ENCODE data around the gene CDA.

CDA gene

GRCh38 chr1:20616847-20617487, 28.1 kb downstream of the CDA start:
- CTCF ChIA-PET = no interaction called here
- H3K27ac Mint-ChIP-seq = no peak overlapping the region
- no peaks in the 10 kb centered on the region for H3K4me1 Mint-ChIP-seq
- H3K9me3 Mint-ChIP-seq = no peaks in the 10 kb centered on the region
- no peak overlapping the region for H3K4me3 Mint-ChIP-seq
- H3K36me3 Mint-ChIP-seq = no peaks in the 10 kb centered on the region
- no peak for DNase-seq
- H3K27me3 Mint-ChIP-seq = peaks cover 15% of the 10 kb centered on the region

- no peaks in the 10 kb centered on the region for H3K4me1 Mint-ChIP-seq
- H3K9me3 Mint-ChIP-seq = no peaks in the 10 kb centered on the region
- no peak for DNase-seq
- no peaks in the 10 kb centered on the region for H3K36me3 Mint-ChIP-seq
- H3K27me3 Mint-ChIP-seq = peaks cover 15% of the 10 kb centered on the region
- no peak overlapping the region for H3K27ac Mint-ChIP-seq
- CTCF ChIA-PET = interaction anchor here (1.5 kb wide), 1 partner anchor 15 kb away, joined by 3 read pairs; no protein-coding TSS in a partner anchor
- no peak overlapping the region for H3K4me3 Mint-ChIP-seq
Observed at GRCh38 chr1:20618550-20618949, 29.7 kb downstream of the CDA start.

DNA sequence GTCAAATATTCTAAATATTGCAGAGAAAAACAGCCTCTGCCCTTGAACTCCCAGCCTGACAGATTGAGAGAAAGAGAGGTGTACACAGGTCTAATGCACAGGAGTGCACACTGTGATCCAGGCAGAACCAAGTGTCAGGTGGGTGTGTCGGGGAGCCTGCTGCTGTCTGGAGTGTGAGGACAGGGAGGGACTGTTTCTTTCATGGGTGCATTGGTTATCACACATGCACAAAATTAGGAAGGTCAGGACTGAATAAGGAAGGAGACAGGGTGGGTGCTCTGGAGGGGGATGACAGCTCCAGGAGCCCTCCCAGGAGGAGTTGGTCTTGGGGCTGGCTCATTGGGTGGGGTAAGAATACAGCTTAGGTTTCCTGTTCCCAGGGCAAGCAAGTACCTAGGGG, 31.1 kb downstream of the CDA start:
- Mint-ChIP-seq H3K27ac (no peak overlapping the region), H3K27me3 (peaks cover 16% of the 10 kb centered on the region), H3K4me3 (no peak overlapping the region), H3K9me3 (no peaks in the 10 kb centered on the region), H3K4me1 (no peaks in the 10 kb centered on the region), H3K36me3 (no peaks in the 10 kb centered on the region)
- DNase-seq = no peak
- CTCF ChIA-PET = no interaction called here

DNA sequence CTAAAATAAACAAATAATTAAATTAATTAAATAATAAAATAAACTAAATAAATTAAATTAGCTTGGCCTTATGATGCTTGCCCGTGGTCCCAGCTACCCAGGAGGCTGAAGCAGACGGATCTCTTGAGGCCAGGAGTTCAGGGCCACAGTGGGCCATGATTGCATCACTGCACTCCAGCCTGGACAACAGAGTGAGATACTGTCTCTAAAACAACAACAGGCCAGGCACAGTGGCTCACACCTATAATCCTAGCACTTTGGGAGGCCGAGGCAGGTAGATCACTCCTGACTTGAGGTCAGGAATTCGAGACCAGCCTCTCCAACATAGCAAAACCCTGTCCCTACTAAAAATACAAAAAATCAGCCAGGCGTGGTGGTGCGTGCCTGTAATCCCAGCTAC, 32.1 kb downstream of the CDA start:
- Mint-ChIP-seq H3K27ac (no peak overlapping the region), H3K36me3 (no peaks in the 10 kb centered on the region), H3K9me3 (no peaks in the 10 kb centered on the region), H3K4me3 (no peak overlapping the region), H3K27me3 (peaks cover 23% of the 10 kb centered on the region), H3K4me1 (no peaks in the 10 kb centered on the region)
- CTCF ChIA-PET = no interaction called here
- DNase-seq = no peak

GRCh38 chr1:20624709-20625108, 35.8 kb downstream of the CDA start:
- DNase-seq = no peak
- Mint-ChIP-seq H3K4me3 (no peak overlapping the region), H3K9me3 (peaks cover 2% of the 10 kb centered on the region), H3K27ac (no peak overlapping the region), H3K36me3 (no peaks in the 10 kb centered on the region), H3K4me1 (no peaks in the 10 kb centered on the region), H3K27me3 (peaks cover 24% of the 10 kb centered on the region)
- CTCF ChIA-PET = interaction anchor here (2.0 kb wide), 1 partner anchor 9 kb away, joined by 4 read pairs; no protein-coding TSS in a partner anchor

GRCh38 chr1:20625176-20626097, 36.5 kb downstream of the CDA start:
- no peak for DNase-seq
- Mint-ChIP-seq H3K4me1 (no peaks in the 10 kb centered on the region), H3K9me3 (peaks cover 2% of the 10 kb centered on the region), H3K27me3 (peaks cover 24% of the 10 kb centered on the region), H3K36me3 (no peaks in the 10 kb centered on the region), H3K27ac (no peak overlapping the region), H3K4me3 (no peak overlapping the region)
- CTCF ChIA-PET = interaction anchor here (2.0 kb wide), 1 partner anchor 9 kb away, joined by 4 read pairs; no protein-coding TSS in a partner anchor

- Mint-ChIP-seq H3K27ac (no peak overlapping the region), H3K4me3 (no peak overlapping the region), H3K9me3 (peaks cover 2% of the 10 kb centered on the region), H3K27me3 (peaks cover 24% of the 10 kb centered on the region), H3K4me1 (no peaks in the 10 kb centered on the region), H3K36me3 (no peaks in the 10 kb centered on the region)
- no peak for DNase-seq
- CTCF ChIA-PET = interaction anchor here (2.0 kb wide), 1 partner anchor 8 kb away, joined by 4 read pairs; no protein-coding TSS in a partner anchor
Observed at GRCh38 chr1:20626098-20626427, 37.2 kb downstream of the CDA start.

DNA sequence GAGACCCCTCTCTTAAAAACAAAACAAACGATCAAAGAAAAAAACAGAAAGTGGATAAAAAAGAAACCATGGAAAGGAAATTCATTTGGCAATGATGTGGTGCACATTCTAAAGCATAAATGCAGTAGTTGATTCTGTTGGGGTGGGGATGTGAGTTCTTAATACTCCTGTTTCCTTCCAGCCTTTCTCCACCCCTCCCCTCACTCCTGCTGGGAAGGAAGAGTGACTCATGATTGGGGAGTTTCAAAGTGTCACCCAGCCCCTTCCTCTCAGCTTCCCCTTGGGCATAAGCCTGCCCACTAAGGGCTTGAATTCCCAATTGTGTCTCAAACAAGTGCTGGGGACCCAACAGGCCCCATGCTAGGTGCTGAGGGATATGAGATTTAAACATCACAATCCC, 37.6 kb downstream of the CDA start:
- H3K4me3 Mint-ChIP-seq = no peak overlapping the region
- no peaks in the 10 kb centered on the region for H3K36me3 Mint-ChIP-seq
- no peak for DNase-seq
- no peaks in the 10 kb centered on the region for H3K4me1 Mint-ChIP-seq
- peaks cover 24% of the 10 kb centered on the region for H3K27me3 Mint-ChIP-seq
- no peak overlapping the region for H3K27ac Mint-ChIP-seq
- CTCF ChIA-PET = no interaction called here
- peaks cover 2% of the 10 kb centered on the region for H3K9me3 Mint-ChIP-seq

GRCh38 chr1:20630729-20631128, 41.8 kb downstream of the CDA start:
- DNase-seq = no peak
- H3K36me3 Mint-ChIP-seq = no peaks in the 10 kb centered on the region
- peaks cover 28% of the 10 kb centered on the region for H3K27me3 Mint-ChIP-seq
- CTCF ChIA-PET = interaction anchor here (1.3 to 3.5 kb wide), 2 partner anchors 8 to 56 kb away, joined by 6 to 13 read pairs; no protein-coding TSS in a partner anchor
- peaks cover 2% of the 10 kb centered on the region for H3K9me3 Mint-ChIP-seq
- peaks cover 10% of the 10 kb centered on the region for H3K4me1 Mint-ChIP-seq
- H3K4me3 Mint-ChIP-seq = no peak overlapping the region
- H3K27ac Mint-ChIP-seq = no peak overlapping the region

- H3K27ac Mint-ChIP-seq = no peak overlapping the region
- peaks cover 12% of the 10 kb centered on the region for H3K27me3 Mint-ChIP-seq
- CTCF ChIA-PET = interaction anchor here (0.7 to 3.5 kb wide), 11 partner anchors 9 to 111 kb away, joined by 3 to 13 read pairs (median 4); partner anchors contain the start of gene DDOST
- no peak for DNase-seq
- no peaks in the 10 kb centered on the region for H3K36me3 Mint-ChIP-seq
- peak overlapping the region; percentile 72 for H3K4me3 Mint-ChIP-seq
- peaks cover 10% of the 10 kb centered on the region for H3K4me1 Mint-ChIP-seq
- H3K9me3 Mint-ChIP-seq = peaks cover 2% of the 10 kb centered on the region
Observed at GRCh38 chr1:20632386-20632785, 43.5 kb downstream of the CDA start.

DNA sequence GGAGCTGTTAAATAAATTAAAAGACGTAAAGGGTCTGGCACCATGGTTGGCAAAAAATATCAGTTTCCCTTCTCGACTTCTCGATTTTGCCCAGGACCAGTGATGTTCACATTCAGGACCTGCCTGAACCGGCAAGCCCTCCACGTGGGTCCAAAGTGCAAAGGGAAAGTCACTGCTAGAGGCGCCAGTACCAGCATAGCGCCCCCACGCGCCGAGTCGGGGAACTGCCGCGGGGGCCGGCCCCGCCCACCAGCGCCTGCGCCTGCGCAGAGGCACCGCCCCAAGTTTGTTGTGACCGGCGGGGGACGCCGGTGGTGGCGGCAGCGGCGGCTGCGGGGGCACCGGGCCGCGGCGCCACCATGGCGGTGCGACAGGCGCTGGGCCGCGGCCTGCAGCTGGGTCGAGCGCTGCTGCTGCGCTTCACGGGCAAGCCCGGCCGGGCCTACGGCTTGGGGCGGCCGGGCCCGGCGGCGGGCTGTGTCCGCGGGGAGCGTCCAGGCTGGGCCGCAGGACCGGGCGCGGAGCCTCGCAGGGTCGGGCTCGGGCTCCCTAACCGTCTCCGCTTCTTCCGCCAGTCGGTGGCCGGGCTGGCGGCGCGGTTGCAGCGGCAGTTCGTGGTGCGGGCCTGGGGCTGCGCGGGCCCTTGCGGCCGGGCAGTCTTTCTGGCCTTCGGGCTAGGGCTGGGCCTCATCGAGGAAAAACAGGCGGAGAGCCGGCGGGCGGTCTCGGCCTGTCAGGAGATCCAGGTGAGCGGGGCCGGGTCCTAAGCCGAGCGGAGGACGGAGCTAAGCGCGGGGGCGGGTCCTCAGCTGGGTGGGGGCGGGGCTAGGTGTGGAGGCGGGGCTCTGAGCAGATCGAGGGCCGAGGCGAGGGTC, 44.5 kb downstream of the CDA start, which contains the start of gene PINK1:
Gene PINK1, plus strand, starts transcription at position 269 of the 875 bp plus-strand sequence. Its CDS starts 91 bp downstream, at position 360.
- Mint-ChIP-seq H3K27ac (peak within 1 kb of the TSS; percentile 87), H3K27me3 (peaks cover 10% of the 10 kb centered on the region), H3K4me3 (peak within 1 kb of the TSS; percentile 81), H3K4me1 (peaks cover 10% of the 10 kb centered on the region), H3K36me3 (no peaks in the 10 kb centered on the region), H3K9me3 (peaks cover 2% of the 10 kb centered on the region)
- CTCF ChIA-PET = interaction anchor here (0.6 to 3.5 kb wide), 20 partner anchors 8 to 421 kb away, joined by 3 to 13 read pairs (median 4); partner anchors contain the start of gene DDOST
- DNase-seq = peak; percentile 86

DNA sequence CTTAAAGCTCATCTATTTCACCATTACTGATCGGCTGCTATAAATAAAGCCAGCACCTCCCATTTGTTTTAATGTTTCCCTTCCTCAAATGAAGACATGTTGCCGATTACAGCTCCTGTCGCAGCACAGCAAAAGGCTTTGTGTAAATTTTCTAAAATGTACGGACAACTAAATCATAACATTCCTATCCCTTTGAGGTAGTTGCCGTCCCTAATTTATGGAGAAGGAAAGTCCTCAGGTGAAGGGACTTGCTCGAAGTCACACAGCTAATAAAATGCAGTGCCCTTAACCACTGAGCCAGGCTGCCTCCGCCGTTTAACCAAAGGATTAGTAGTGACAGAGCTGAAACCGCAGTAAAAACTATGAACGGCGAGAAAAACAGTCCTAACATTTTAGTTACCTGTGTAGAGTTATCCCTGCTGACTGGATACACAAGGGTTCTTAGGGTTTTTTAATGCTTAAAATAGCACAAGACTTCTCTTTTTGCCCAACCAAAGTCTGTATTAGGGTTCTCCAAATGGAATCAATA, 45.2 kb downstream of the CDA start:
- H3K4me3 Mint-ChIP-seq = peak overlapping the region; percentile 81
- peaks cover 10% of the 10 kb centered on the region for H3K27me3 Mint-ChIP-seq
- peak; percentile 30 for DNase-seq
- H3K4me1 Mint-ChIP-seq = peaks cover 10% of the 10 kb centered on the region
- H3K36me3 Mint-ChIP-seq = no peaks in the 10 kb centered on the region
- CTCF ChIA-PET = interaction anchor here (0.6 to 2.2 kb wide), 12 partner anchors 9 to 421 kb away, joined by 3 to 12 read pairs (median 4); partner anchors contain the start of gene DDOST
- no peaks in the 10 kb centered on the region for H3K9me3 Mint-ChIP-seq
- H3K27ac Mint-ChIP-seq = peak overlapping the region; percentile 87

DNA sequence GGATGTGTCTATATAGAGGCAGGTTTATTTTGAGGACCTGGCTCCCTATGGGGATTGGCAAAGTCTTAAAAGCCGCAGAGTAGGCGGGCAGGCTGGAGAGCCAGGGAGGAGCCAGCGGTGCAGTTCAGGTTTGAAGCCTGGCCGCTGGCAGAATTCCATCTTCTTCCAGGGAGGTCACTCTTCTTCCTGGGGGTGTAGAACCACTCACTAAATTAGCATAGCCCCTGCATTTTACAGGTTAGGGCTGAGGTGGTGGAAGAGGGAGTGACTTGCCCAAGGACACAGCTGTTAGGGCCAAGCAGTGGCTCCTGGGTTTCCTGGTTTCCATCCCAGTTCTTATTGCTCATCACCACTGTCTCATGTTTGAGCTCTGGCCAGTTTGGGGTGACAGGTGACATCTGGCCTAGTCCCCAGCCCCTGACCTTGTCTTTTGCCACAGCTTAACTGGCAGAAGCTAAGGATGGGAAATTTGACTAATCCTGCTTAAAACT, 45.7 kb downstream of the CDA start:
- H3K27me3 Mint-ChIP-seq = peaks cover 10% of the 10 kb centered on the region
- peak overlapping the region; percentile 81 for H3K4me3 Mint-ChIP-seq
- peaks cover 10% of the 10 kb centered on the region for H3K4me1 Mint-ChIP-seq
- DNase-seq = peak; percentile 57
- H3K36me3 Mint-ChIP-seq = no peaks in the 10 kb centered on the region
- CTCF ChIA-PET = interaction anchor here (0.9 to 2.0 kb wide), 7 partner anchors 9 to 422 kb away, joined by 3 to 8 read pairs (median 4); partner anchors contain the start of gene DDOST
- H3K27ac Mint-ChIP-seq = no peak overlapping the region
- no peaks in the 10 kb centered on the region for H3K9me3 Mint-ChIP-seq
